Osteocyte (in vitro differentiated cells): Measurements from ENCODE around the gene PAX8. TPM values are rescaled to one million over a fixed set of nuclear protein-coding genes. Genes with fewer than 3 reads are reported as not detected.
"Not testable (repeated sequence)": the region's sequence is repeated elsewhere in the genome, so short reads cannot be mapped to it uniquely, and the experiment has no call there.

Experiments used
- DNase-seq: peaks from one replicate; pipeline ENCODE4 v3.0.0; 2021; ENCODE audit warnings: mixed read lengths; ENCODE audit not compliant: unreplicated experiment; ENCODE audit errors: extremely low spot score
- H3K27ac Mint-ChIP-seq: one replicate; pipeline ENCODE4 v1.8.0; 2021; ENCODE audit warnings: mild to moderate bottlenecking, mixed read lengths; ENCODE audit not compliant: unreplicated experiment
- H3K27me3 Mint-ChIP-seq: one replicate; pipeline ENCODE4 v1.8.0; 2021; ENCODE audit warnings: mixed read lengths; ENCODE audit not compliant: unreplicated experiment
- H3K36me3 Mint-ChIP-seq: one replicate; pipeline ENCODE4 v1.8.0; 2021; ENCODE audit warnings: mixed read lengths; ENCODE audit not compliant: unreplicated experiment
- H3K4me1 Mint-ChIP-seq: one replicate; pipeline ENCODE4 v1.8.0; 2021; ENCODE audit warnings: mixed read lengths; ENCODE audit not compliant: unreplicated experiment
- H3K4me3 Mint-ChIP-seq: one replicate; pipeline ENCODE4 v1.8.0; 2021; ENCODE audit warnings: mild to moderate bottlenecking, moderate library complexity, mixed read lengths; ENCODE audit not compliant: unreplicated experiment
- H3K9me3 Mint-ChIP-seq: one replicate; pipeline ENCODE4 v1.8.0; 2021; ENCODE audit warnings: mixed read lengths; ENCODE audit not compliant: unreplicated experiment
- total RNA-seq: library from RNA; stranded (reverse); gene quantifications from 2 replicates; pipeline ENCODE4 v1.2.1, GENCODE V29; 2021
- TF ChIP-seq, protein P1 (sequence below): fragments of 200-600 bp; sonication (generic); IDR thresholded peaks from 2 replicates; pipeline ENCODE4 v1.5.0; 2021; ENCODE audit warnings: antibody characterized with exemption, mild to moderate bottlenecking, moderate library complexity

Gene PAX8
- total RNA-seq, 1 donor from 2014 or later, result not detected

DNA sequence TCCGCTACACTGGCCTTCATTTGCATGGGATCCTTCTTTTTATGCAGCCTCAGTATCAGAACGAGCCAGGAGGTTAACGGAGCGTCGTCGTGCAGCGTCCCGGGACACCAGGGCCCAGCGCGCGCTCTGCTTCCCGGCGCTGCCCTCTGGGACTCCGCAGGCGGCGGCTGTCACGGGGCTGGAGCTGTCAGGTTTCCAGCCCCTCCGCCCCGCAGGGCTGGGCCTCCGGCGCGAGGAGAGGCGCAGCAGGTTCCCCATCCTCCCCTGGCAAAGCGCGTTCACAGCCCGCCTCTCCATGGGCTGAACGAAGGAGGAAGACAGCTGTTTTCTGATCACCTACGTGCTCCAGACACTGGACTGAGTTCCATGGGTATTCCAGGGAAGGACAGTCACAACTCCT lies 12.5 kb upstream of the PAX8 start:
- TF ChIP-seq, protein P1, sequence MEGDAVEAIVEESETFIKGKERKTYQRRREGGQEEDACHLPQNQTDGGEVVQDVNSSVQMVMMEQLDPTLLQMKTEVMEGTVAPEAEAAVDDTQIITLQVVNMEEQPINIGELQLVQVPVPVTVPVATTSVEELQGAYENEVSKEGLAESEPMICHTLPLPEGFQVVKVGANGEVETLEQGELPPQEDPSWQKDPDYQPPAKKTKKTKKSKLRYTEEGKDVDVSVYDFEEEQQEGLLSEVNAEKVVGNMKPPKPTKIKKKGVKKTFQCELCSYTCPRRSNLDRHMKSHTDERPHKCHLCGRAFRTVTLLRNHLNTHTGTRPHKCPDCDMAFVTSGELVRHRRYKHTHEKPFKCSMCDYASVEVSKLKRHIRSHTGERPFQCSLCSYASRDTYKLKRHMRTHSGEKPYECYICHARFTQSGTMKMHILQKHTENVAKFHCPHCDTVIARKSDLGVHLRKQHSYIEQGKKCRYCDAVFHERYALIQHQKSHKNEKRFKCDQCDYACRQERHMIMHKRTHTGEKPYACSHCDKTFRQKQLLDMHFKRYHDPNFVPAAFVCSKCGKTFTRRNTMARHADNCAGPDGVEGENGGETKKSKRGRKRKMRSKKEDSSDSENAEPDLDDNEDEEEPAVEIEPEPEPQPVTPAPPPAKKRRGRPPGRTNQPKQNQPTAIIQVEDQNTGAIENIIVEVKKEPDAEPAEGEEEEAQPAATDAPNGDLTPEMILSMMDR, result no peak
- H3K27ac Mint-ChIP-seq, result no peak overlapping the region
- H3K4me3 Mint-ChIP-seq, result peak overlapping the region; percentile 15
- H3K4me1 Mint-ChIP-seq, result peaks cover 11% of the 10 kb centered on the region
- H3K36me3 Mint-ChIP-seq, result no peaks in the 10 kb centered on the region
- H3K27me3 Mint-ChIP-seq, result peaks cover 6% of the 10 kb centered on the region
- DNase-seq, result no peak
- H3K9me3 Mint-ChIP-seq, result no peaks in the 10 kb centered on the region

- H3K36me3 Mint-ChIP-seq, H3K4me3 Mint-ChIP-seq, H3K27me3 Mint-ChIP-seq, H3K27ac Mint-ChIP-seq, H3K9me3 Mint-ChIP-seq, DNase-seq: not testable (repeated sequence)
- H3K4me1 Mint-ChIP-seq, result peaks cover 36% of the 10 kb centered on the region
These were observed 10.0 kb upstream of the PAX8 start for GRCh38 chr2:113288674-113289149.

DNA sequence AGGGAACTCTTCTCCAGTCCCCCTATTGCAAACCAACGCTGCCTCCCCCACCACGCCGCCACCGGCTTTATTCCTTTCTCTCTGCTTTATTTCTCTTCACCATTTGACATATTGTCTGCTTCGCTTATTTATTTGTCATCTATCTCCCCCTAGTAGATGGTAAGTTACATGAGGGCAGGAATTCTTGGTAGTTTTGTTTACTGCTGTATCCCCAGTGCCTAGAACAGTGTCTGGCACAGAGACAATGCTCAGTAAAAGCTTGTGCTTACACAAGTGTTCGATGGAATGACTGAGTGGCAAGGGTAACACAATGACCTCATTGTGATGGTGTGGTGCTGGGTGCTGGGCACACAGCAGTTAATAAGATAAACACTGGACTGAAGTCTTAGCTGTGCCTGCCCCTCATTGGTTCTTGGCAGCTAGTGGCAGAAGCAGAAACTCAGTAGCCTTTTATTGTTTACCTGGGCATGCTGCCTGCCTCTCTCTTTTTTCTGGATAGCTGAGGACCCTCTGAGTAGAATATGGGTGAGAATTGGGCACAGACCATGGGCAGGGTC lies 9.5 kb upstream of the PAX8 start:
- not testable (repeated sequence) for H3K4me3 Mint-ChIP-seq, H3K27ac Mint-ChIP-seq, H3K27me3 Mint-ChIP-seq, H3K9me3 Mint-ChIP-seq, DNase-seq, H3K36me3 Mint-ChIP-seq
- peaks cover 41% of the 10 kb centered on the region for H3K4me1 Mint-ChIP-seq

DNA sequence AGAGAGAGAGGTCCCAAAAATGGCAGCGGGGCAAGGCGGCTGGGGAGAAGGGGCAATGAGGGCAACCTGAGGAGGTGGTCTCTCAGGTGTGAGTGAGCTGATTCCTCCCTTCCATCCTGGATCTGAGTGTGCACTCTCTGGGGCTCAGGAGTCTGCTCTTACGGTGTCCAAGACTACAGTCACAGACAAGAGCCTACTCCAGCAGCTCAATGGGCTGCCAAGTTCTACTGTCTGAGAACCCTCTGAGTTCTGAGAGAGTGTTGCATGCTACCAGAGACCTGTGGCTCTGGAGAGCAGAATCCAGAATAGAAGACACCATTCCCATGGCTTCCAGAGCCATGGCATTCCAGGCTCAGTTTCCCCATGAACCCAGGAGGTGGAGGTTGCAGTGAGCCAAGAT lies 7.1 kb upstream of the PAX8 start:
- Mint-ChIP-seq H3K36me3 (no peaks in the 10 kb centered on the region), H3K4me1 (peaks cover 51% of the 10 kb centered on the region), H3K27me3 (no peaks in the 10 kb centered on the region), H3K27ac (peak overlapping the region; percentile 98), H3K9me3 (no peaks in the 10 kb centered on the region), H3K4me3 (peak overlapping the region; percentile 16)
- TF ChIP-seq, protein P1, result no peak
- no peak for DNase-seq

GRCh38 chr2:113284999-113285398 lies 6.3 kb upstream of the PAX8 start:
- H3K4me3 Mint-ChIP-seq, H3K9me3 Mint-ChIP-seq, H3K27me3 Mint-ChIP-seq, DNase-seq, H3K36me3 Mint-ChIP-seq: not testable (repeated sequence)
- Mint-ChIP-seq H3K27ac (peak overlapping the region; percentile 98), H3K4me1 (peaks cover 51% of the 10 kb centered on the region)

- H3K27me3 Mint-ChIP-seq, result no peaks in the 10 kb centered on the region
- peaks cover 51% of the 10 kb centered on the region for H3K4me1 Mint-ChIP-seq
- H3K27ac Mint-ChIP-seq, result peak overlapping the region; percentile 98
- H3K4me3 Mint-ChIP-seq, result no peak overlapping the region
- no peak for DNase-seq
- no peaks in the 10 kb centered on the region for H3K9me3 Mint-ChIP-seq
- TF ChIP-seq, protein P1, result no peak
- H3K36me3 Mint-ChIP-seq, result no peaks in the 10 kb centered on the region
These were observed 5.8 kb upstream of the PAX8 start for GRCh38 chr2:113284476-113284875.
